ENCODE results near the gene NLRP5. TPM values are rescaled to one million over a fixed set of nuclear protein-coding genes. Genes with fewer than 3 reads are reported as not detected.

NLRP5 gene
- total RNA-seq, 1 donor, result not detected

DNA sequence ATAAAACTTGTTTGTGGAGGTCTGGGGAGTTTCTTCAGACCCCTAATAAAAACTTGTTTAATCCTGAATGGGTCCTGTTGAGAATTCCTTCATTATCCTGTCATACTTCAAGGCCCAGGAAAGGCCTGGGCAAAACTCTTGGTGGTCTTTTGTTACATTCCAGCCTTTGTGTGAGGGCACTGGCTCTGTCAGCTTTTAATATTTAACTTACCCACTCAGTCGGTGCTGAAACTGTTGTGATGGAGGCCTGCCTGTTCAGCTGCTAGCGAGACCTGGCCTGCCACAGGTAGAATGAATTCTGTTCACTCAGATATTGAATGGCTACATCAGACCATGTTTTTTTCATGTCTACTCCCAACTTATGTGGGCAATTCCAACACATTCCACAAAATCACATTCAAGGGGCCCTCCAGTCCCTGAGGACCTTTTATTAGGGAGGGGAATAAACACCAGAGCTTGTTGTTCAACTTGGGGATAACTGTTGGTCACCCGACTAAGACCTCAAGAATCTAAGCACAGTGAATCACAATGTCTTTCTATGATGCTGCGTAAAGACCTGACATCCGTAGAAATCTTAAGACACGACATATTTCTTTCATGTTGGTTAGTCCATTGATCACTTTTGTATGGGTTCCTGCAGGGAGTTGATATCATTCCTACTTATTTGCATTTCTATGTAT lies 26.4 kb upstream of the NLRP5 start:
- no peak overlapping the region for H3K4me3 ChIP-seq (ENCODE audit: low read depth, low read length)
- no peak for TF ChIP-seq CTCF (IDR thresholded peaks at IDR 0.05; ENCODE audit: insufficient read depth, low read depth, low read length)
- DNase-seq (ENCODE audit: low read depth), result no peak

- no peak for DNase-seq (ENCODE audit: low read depth)
Observed at GRCh38 chr19:55962186-55962585, 24.4 kb upstream of the NLRP5 start.

DNA sequence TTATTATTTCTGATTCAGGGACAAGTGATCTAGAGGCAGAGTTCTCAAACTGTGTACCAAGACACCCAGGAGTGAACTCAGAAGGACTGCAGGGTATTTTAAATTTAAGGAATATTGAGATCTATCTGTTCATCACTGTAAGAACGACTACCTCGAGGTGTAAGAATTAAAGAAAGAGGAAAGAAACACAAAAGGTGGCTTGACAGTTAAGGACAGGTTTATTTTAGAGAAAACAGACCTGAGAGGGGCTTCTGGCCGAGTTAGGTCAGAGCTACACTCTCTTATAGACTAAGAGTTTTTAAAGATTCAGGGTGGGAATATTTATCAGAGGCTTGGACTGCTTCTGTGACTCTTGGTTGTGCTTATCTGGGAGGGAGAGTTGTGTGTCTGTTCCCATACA lies 12.6 kb upstream of the NLRP5 start:
- no peak overlapping the region for H3K4me3 ChIP-seq (ENCODE audit: low read depth, low read length)
- no peak for DNase-seq (ENCODE audit: low read depth)
- TF ChIP-seq CTCF (IDR thresholded peaks at IDR 0.05; ENCODE audit: insufficient read depth, low read depth, low read length), result no peak

More at GRCh38 chr19:55962186-55962585, 24.4 kb upstream of the NLRP5 start:
- TF ChIP-seq CTCF (IDR thresholded peaks at IDR 0.05; ENCODE audit: insufficient read depth, low read depth, low read length), result no peak
- no peak overlapping the region for H3K4me3 ChIP-seq (ENCODE audit: low read depth, low read length)

GRCh38 chr19:55980415-55980814 lies 6.2 kb upstream of the NLRP5 start:
- DNase-seq (ENCODE audit: low read depth), result no peak
- TF ChIP-seq CTCF (IDR thresholded peaks at IDR 0.05; ENCODE audit: insufficient read depth, low read depth, low read length), result no peak

DNA sequence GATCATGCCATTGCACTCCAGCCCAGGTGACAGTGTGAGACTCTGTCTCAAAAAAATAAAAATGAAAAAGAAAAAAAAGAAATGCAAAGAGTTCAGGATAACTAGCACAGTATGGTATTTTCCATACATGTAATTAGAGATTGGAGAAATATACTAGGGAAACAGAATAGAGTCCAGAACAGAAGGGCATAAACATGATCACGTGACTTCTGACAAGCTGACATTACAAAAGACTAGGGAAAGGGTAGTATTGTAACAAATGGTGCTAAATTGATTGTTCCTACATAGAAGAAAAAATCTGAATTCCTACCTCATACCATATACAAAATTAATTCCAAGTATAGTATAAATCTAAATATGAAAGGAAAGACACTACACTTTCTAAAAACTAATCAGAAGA lies 1.3 kb upstream of the NLRP5 start:
- TF ChIP-seq CTCF (IDR thresholded peaks at IDR 0.05; ENCODE audit: insufficient read depth, low read depth, low read length), result no peak
- H3K4me3 ChIP-seq (ENCODE audit: low read depth, low read length), result no peak overlapping the region
- DNase-seq (ENCODE audit: low read depth), result no peak

More at GRCh38 chr19:55980415-55980814, 6.2 kb upstream of the NLRP5 start:
- no peak overlapping the region for H3K4me3 ChIP-seq (ENCODE audit: low read depth, low read length)

DNA sequence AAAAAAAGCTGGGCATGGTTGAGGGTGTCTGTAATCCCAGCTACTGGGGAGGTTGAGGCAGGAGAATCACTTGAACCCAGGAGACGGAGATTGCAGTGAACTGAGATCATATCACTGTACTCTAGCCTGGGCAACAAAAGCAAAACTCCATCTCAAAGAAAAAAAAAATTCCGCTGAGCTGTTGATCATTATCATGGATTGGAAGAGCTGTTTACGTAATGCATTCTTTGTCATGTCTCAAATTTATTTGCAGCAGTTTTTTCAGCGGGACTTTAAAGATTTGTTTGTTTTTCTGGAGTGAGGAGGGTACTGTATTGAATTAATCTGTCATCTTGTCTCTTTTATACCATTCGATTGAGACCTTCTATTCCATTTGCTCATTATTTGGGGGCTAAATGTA lies 4.3 kb downstream of the NLRP5 start:
- no peak for TF ChIP-seq CTCF (IDR thresholded peaks at IDR 0.05; ENCODE audit: insufficient read depth, low read depth, low read length)
- no peak overlapping the region for H3K4me3 ChIP-seq (ENCODE audit: low read depth, low read length)
- DNase-seq (ENCODE audit: low read depth), result no peak

GRCh38 chr19:55993492-55993891 lies 6.9 kb downstream of the NLRP5 start:
- DNase-seq (ENCODE audit: low read depth), result no peak
- no peak for TF ChIP-seq CTCF (IDR thresholded peaks at IDR 0.05; ENCODE audit: insufficient read depth, low read depth, low read length)
- H3K4me3 ChIP-seq (ENCODE audit: low read depth, low read length), result no peak overlapping the region
